ENCODE measurements around the gene BRMS1L. TPM values are rescaled to one million over a fixed set of nuclear protein-coding genes. Genes with fewer than 3 reads are reported as not detected.
"Not testable (repeated sequence)": the region's sequence is repeated elsewhere in the genome, so short reads cannot be mapped to it uniquely, and the experiment has no call there.

Gene BRMS1L
- total RNA-seq, 2 experiments from 2014 or later, result 4.5 to 5.7 TPM

- CTCF ChIA-PET (ENCODE audit: unreplicated experiment), result no interaction called here
- no peak overlapping the region for H3K4me3 ChIP-seq (ENCODE audit: low read depth, low read length, poor library complexity, severe bottlenecking)
Measured at GRCh38 chr14:35835208-35835982, 9.3 kb downstream of the BRMS1L start.

GRCh38 chr14:35841704-35842103 lies 15.6 kb downstream of the BRMS1L start:
- peaks cover 71% of the 10 kb centered on the region for H3K36me3 ChIP-seq (ENCODE audit: insufficient read depth, low read length)
- H3K4me1 ChIP-seq (ENCODE audit: insufficient read depth, low read length, poor library complexity, severe bottlenecking); DNase-seq (ENCODE audit: low spot score); H3K27ac ChIP-seq (ENCODE audit: low read depth, low read length, poor library complexity, severe bottlenecking); H3K4me2 ChIP-seq (ENCODE audit: low read length); intact Hi-C loops (cut with micrococcal nuclease; ENCODE audit: unreplicated experiment); H3K9me3 ChIP-seq (ENCODE audit: low read length); H4K20me1 ChIP-seq (ENCODE audit: insufficient read depth, low read length); H3K79me2 ChIP-seq (ENCODE audit: insufficient read depth, low read depth, low read length); H2AFZ ChIP-seq (ENCODE audit: low read length); BruUV-seq (replicated peaks); CTCF ChIA-PET (ENCODE audit: unreplicated experiment); H3K4me3 ChIP-seq (ENCODE audit: low read depth, low read length, poor library complexity, severe bottlenecking); H3K9me2 ChIP-seq (ENCODE audit: insufficient read depth, low read length): not testable (repeated sequence)
- POLR2A ChIA-PET, result interaction anchor here (0.6 to 1.0 kb wide), 2 partner anchors 8 to 13 kb away, joined by 3 read pairs; no protein-coding TSS in a partner anchor

More at GRCh38 chr14:35835208-35835982, 9.3 kb downstream of the BRMS1L start:
- POLR2A ChIA-PET, result interaction anchor here (0.6 to 2.4 kb wide), 8 partner anchors 9 to 649 kb away, joined by 3 to 24 read pairs (median 4); partner anchors contain the start of gene BRMS1L
- Histone ChIP-seq H3K36me3 (ENCODE audit: insufficient read depth, low read length) (peaks cover 61% of the 10 kb centered on the region), H3K4me2 (ENCODE audit: low read length) (no peak overlapping the region), H3K79me2 (ENCODE audit: insufficient read depth, low read depth, low read length) (no peaks in the 10 kb centered on the region), H3K27ac (ENCODE audit: low read depth, low read length, poor library complexity, severe bottlenecking) (no peak overlapping the region), H4K20me1 (ENCODE audit: insufficient read depth, low read length) (no peaks in the 10 kb centered on the region), H2AFZ (ENCODE audit: low read length) (no peak overlapping the region), H3K9me3 (ENCODE audit: low read length) (no peaks in the 10 kb centered on the region), H3K4me1 (ENCODE audit: insufficient read depth, low read length, poor library complexity, severe bottlenecking) (no peaks in the 10 kb centered on the region), H3K9me2 (ENCODE audit: insufficient read depth, low read length) (no peaks in the 10 kb centered on the region)
- DNase-seq (ENCODE audit: low spot score), result no peak
- intact Hi-C loops (cut with micrococcal nuclease; ENCODE audit: unreplicated experiment), result no loop called here
- TSS peak; percentile 29 for BruUV-seq (replicated peaks)
- TF ChIP-seq EZH2phosphoT487 (IDR thresholded peaks at IDR 0.05; ENCODE audit: borderline replicate concordance, low read depth, low read length) (no peak), CTCF (conservative IDR thresholded peaks at IDR 0.05; ENCODE audit: low read length) (no peak)

GRCh38 chr14:35842245-35842644 lies 16.1 kb downstream of the BRMS1L start:
- BruUV-seq (replicated peaks); H3K79me2 ChIP-seq (ENCODE audit: insufficient read depth, low read depth, low read length); H3K9me3 ChIP-seq (ENCODE audit: low read length); H3K4me2 ChIP-seq (ENCODE audit: low read length); DNase-seq (ENCODE audit: low spot score); intact Hi-C loops (cut with micrococcal nuclease; ENCODE audit: unreplicated experiment); CTCF ChIA-PET (ENCODE audit: unreplicated experiment); H3K27ac ChIP-seq (ENCODE audit: low read depth, low read length, poor library complexity, severe bottlenecking); H4K20me1 ChIP-seq (ENCODE audit: insufficient read depth, low read length); H3K9me2 ChIP-seq (ENCODE audit: insufficient read depth, low read length); H2AFZ ChIP-seq (ENCODE audit: low read length); H3K4me3 ChIP-seq (ENCODE audit: low read depth, low read length, poor library complexity, severe bottlenecking): not testable (repeated sequence)
- POLR2A ChIA-PET, result interaction anchor here (0.6 to 1.0 kb wide), 2 partner anchors 8 to 13 kb away, joined by 3 read pairs; no protein-coding TSS in a partner anchor
- peaks cover 71% of the 10 kb centered on the region for H3K36me3 ChIP-seq (ENCODE audit: insufficient read depth, low read length)
- peaks cover 13% of the 10 kb centered on the region for H3K4me1 ChIP-seq (ENCODE audit: insufficient read depth, low read length, poor library complexity, severe bottlenecking)

Data from OCI-LY7 (cell line).